Caki2 (cell line): ENCODE data around the gene MT1M. TPM values are rescaled to one million over a fixed set of nuclear protein-coding genes. Genes with fewer than 3 reads are reported as not detected.
"Not testable (repeated sequence)": the region's sequence is repeated elsewhere in the genome, so short reads cannot be mapped to it uniquely, and the experiment has no call there.

Experiments
- DNase-seq: peaks from one replicate; pipeline ENCODE4 v3.0.0-alpha.2; 2015; ENCODE audit warnings: low read depth
- in situ Hi-C: cut with HindIII; loops from 2 replicates; pipeline ENCODE4 v1.10.0; 2016; ENCODE audit warnings: low sequenced_read_pairs, low pct_unique_long_range_greater_than_20kb, mixed read lengths
- total RNA-seq: library from RNA; depleted of rRNA; stranded (reverse); fragments of >200 nt; shearing (Covaris generic); gene quantifications from 2 replicates; pipeline ENCODE4 v1.2.3, GENCODE V29; 2014; ENCODE audit warnings: low replicate concordance; rRNA removed

The MT1M gene
- total RNA-seq: not detected in 2 replicates

GRCh38 chr16:56632156-56632847 lies at the start of gene MT1M:
TSS of gene MT1M (plus strand) at chr16:56632659. CDS start at chr16:56632732, 73 bp downstream.
- in situ Hi-C loops: no loop called here
- DNase-seq: no peak

- in situ Hi-C loops, DNase-seq: not testable (repeated sequence)
Observed at GRCh38 chr16:56582911-56583310, 49.5 kb upstream of the MT1M start.

DNA sequence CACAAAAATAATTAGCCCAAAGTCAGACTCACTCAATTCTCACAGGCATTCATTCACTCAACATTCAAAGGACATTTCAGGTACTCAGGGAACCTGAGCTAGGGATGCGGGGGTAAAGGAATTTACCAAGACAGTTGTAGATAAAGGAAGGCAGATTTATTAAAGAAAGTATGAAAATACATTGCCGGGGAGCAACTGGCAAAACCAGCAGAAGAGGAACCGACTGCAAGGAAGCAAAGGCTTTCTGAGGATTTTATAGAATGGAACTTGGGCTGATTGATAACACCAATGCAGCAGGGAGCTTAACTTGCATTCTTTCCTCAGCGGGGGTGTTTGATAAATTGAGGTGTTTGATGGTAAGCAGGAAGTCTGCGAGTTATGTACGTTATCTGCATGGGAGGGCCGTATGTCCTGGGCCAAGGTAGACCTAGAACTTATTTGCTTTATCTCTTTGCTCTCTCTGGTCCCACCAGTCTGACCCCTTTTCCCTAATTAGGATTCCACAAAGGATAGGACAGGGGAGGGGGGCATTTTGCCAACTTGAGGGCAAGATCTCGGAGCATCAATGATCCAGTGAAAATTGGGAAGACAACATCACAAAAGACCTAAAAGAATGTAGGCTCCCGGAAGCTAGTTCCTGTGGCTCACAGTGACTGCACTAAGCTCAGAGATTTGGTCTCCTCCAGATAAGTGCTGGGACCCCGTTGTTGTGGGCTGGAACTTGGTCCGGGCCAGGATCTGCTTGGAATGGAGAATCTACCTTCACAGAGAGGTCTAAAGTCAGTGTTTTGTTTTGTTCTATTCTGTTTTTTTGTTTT lies 48.9 kb upstream of the MT1M start:
- in situ Hi-C loops: no loop called here

DNA sequence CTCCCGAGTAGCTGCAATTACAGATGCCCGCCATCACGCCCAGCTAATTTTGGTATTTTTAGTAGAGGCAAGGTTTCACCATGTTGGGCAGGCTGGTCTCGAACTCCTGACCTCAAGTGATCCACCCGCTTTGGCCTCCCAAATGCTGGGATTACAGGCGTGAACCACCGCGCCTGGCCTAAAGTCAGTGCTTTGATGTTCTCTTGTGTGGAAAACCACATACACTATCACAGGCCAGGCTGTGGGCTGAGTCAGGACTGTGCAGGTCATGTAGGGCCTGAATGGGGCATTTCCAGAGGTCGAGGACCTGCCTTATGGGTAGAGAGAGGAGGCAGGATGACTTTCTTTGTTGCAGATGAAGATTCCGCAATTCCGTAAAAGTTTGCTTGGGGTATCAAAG lies 48.2 kb upstream of the MT1M start:
- in situ Hi-C loops: no loop called here
- no peak for DNase-seq

More for the DNA sequence above, 48.9 kb upstream of the MT1M start:
- DNase-seq: no peak

DNA sequence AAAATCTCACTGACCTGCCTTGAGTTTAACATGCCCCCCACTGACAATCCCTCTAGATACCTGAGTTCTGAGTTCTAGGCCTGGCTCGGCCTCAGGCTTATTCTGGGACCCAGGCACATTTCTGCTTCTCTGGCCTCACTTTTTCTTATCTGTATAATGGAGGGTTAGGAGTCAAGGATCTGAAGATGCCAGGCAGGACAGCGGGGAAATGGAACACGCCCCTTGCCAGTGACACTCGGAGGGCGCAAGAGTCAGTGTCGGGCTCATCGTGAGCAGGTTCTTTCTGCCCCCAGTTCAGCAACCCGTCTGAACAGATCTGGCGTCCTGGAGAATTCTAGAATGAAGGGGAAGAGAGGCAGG lies 43.7 kb upstream of the MT1M start:
- DNase-seq: no peak
- in situ Hi-C loops: no loop called here

GRCh38 chr16:56589141-56590039 lies 43.1 kb upstream of the MT1M start, which contains the start of gene MT3:
TSS of gene MT3 (plus strand) at chr16:56589528. CDS start at chr16:56589591, 63 bp downstream.
- no peak for DNase-seq
- in situ Hi-C loops: no loop called here

DNA sequence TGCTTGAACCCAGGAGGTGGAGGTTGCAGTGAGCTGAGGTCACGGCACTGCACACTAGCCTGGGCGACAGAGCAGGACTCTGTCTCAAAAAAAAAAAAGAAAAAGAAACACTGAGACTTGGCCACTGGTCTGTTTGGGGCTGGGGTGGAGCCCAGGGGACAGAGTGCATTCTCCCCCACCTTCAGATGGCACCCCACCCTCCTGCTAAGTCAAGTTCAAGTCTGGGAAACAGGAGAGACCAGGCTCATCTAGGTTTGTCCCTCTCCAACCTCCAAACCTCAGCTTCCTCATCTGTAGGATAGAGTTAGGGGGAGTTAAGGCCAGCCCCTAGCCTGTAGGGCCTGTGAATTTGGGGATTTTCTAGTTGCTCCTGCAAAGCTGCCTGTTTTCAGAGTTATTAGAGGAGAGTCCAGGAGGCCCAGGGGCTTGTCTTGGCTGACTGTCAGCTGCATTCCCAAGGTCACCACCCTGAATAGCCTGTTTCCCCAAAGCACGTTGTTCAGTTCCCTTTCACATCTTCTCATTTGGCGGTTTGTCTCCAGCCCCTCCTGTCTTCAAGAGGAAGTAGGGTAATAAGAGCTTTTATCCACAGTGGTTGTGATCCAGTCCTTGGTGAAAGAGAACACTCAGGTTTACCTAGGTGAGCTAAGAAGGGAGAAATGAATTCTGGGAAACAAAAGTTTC lies 40.9 kb upstream of the MT1M start:
- no peak for DNase-seq

GRCh38 chr16:56593573-56594291 lies 38.7 kb upstream of the MT1M start:
- in situ Hi-C loops: no loop called here
- DNase-seq: no peak

More for the DNA sequence above, 40.9 kb upstream of the MT1M start:
- in situ Hi-C loops: no loop called here

- no peak for DNase-seq
- in situ Hi-C loops: no loop called here
Observed at GRCh38 chr16:56594292-56594619, 38.2 kb upstream of the MT1M start.

DNA sequence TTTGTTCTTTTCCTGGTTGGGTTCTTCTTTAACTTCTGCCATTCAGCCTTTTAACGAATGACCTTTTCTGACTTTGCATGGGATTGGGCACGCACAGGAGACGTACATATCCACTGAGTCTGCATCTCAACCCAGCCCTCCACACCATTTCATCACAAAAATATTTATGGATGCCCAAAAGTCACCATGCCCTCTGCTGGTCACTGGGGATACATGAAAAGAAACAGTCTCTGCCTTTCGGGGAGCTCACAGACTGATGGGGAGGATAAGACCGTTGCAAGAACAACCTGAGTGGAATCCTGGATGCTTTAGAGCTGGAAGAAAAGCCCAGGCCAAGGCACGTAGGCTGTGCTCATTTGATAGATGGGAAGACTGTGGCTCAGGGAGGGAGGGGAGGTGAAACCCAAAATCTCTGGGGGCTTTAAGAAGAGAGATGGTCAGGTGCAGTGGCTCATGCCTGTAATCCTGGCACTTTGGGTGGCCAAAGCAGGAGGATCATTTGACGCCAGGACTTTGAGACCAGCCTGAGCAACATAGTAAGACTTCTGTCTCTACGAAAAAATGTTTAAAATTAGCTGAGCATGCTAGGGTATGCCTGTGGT lies 32.0 kb upstream of the MT1M start:
- no peak for DNase-seq
- in situ Hi-C loops: no loop called here

GRCh38 chr16:56601325-56601724 lies 31.1 kb upstream of the MT1M start:
- in situ Hi-C loops: no loop called here

DNA sequence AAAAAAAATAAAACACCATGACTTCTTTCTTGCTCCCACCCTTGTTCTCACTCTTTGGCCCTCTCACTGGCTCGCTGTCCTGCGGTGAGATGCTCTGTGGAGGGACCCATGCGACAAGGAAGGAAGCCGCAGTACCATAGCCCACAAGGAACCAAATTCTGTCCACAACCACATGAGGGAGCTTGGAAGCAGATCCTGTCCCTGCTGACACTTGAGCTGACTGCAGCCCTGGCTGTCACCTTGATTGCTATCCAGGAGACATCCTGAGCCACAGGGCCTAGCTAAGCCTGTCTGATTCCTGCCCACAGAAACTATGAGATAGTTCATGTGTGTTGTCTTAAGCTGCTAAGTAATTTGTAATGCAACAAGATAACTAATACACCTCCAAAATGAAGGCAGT lies 28.9 kb upstream of the MT1M start:
- in situ Hi-C loops: no loop called here
- DNase-seq: peak; percentile 46

More at GRCh38 chr16:56601325-56601724, 31.1 kb upstream of the MT1M start:
- DNase-seq: no peak

- DNase-seq: no peak
- in situ Hi-C loops: no loop called here
Observed at GRCh38 chr16:56604966-56605365, 27.5 kb upstream of the MT1M start.

DNA sequence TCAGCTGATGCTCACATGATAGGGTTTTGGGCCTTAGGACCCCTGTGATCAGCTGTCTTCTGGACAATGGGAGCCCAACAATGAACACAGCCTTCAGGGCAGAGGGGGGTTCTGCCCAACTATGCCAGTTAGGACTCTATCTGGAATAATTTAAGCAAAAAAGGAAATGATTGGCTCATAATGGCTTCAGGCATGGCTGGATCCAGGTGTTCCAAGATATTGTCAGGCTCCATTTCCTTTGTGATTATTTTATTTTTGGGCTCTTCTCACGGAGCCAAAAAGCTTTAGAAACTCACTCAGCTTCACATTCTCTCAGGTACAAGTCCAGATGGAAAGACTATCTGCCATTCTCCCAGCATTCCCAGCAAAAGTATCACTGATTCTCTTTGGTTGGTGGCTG lies 27.0 kb upstream of the MT1M start:
- in situ Hi-C loops: no loop called here
- no peak for DNase-seq

DNA sequence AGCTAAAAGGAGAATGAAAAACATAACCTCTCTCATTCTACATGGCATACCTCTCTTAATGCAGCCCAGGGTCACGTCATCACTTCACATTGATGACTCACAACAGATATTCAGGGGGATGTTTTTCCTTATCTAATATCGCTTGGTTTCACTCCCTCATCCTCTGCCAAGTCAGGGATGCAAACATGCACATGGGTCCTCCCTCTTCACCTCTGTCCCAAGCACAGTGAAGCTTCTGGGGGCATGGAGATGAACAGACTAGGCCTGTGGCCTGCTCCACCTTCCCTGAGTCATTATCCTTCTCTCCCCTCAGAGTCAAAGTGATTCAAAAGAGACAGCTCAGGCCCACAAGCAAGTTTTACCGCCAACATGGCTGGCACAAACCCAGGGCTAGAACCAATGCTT lies 26.4 kb upstream of the MT1M start:
- peak; percentile 83 for DNase-seq
- in situ Hi-C loops: no loop called here

DNA sequence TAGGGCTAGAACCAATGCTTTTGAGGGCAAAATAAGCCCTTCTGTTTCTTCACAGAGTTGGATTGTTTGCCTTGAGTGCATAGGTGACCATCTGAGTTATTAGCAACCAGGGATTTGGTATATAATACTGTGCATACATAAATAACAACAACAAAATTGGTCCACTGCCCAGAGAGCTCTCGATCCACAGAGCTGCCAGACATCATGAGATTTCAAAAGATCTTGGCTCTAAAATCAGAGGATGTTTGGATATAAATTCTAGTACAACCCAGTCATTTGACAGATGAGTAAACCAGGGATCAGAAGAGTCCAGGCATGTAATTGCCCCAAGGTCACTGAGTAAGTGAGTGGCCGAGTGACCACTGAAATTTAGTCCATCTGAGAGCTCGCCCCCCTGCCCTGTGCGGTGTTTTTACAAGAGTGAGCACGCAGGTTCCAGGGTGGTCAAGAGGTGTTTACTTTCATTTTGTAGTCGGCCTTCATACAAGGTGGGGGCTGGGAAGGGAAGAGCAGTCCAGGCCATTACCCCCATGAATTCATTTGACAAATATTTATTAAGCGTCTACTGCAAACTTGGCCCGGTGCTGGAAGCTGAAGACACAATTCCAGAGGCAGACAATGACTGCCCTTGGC lies 25.9 kb upstream of the MT1M start:
- peak; percentile 92 for DNase-seq
- in situ Hi-C loops: no loop called here

DNA sequence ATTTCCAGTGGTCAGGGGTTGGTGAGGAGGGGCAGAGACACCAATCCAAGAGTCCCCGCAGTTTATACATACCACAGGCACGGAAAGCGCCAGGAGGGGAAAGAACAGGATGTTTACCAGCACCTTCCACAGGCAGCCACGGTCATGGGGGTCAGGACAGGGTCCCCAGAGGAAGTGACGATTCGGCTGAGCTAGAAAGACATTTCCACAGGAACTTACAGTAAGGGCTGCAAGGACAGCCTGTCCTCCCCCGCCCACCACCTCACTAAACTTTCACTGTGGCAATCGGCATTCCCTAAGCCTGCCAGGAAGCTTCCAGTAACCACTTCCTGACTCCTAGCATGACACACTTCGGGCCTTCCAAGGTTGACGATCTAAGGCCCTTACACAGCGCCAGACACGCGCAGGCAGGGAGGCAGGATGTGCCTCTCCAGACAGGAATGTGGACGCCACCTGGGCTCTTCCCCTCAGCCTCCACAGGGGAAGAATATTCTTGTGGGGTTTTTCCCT lies 25.3 kb upstream of the MT1M start:
- peak; percentile 81 for DNase-seq
- in situ Hi-C loops: no loop called here
